HG03025 (cell line): ENCODE data around the gene CTIF.

Experiments
- ATAC-seq: cut with Tn5 transposase; IDR thresholded peaks from one replicate; pipeline ENCODE4 v1.9.1; 2021; ENCODE audit warnings: mild to moderate bottlenecking, moderate library complexity; ENCODE audit not compliant: unreplicated experiment, low FRiP score

CTIF gene

DNA sequence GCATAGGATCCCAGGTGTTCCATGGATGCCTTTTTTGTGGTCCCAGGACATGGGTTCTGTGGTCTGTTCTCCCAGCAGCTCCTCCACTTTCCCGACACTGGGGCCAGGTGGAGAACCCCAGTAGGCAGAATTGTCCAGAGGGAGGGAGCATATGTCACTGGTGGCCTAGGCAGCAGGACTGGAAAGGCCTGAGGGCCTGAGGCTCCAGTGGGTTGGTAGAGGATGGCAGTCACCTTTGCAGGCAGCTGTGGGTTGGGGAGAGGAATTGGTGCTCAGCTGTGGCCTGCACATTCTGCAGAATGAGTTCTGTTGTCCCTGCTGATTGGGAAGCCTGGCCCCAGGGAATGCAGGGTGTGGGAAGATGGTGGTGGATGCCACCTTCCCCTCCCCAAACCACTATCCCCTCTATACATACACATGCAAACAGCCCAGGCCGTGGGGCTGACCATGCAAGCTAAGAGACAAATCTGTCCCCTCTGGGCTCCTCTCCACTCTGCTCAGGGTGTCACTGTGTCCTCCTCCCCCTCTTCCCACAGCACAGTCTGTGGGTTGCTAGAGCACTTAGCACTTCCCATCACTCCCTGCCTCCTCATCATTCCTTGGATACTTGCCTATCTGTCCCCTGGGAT, 11.4 kb downstream of the CTIF start:
- ATAC-seq, result no peak

DNA sequence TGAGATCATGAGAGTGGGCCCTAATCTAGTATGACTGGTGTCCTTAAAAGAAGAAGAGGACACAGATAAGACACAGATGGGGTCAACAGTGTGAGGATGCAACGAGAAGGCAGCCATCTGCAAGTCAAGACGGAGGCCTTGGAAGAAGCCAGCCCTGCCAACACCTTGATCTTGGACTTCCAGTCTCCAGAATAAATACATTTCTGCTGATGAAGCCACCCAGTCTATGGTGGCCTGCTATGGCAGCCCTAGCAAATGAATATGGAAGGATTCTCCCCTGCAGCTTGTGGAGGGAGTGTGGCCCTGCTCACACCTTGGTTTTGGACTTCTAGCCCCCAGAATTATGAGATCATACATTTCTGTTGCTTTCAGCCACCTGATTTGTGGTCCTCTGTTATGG, 12.3 kb downstream of the CTIF start:
- no peak for ATAC-seq

DNA sequence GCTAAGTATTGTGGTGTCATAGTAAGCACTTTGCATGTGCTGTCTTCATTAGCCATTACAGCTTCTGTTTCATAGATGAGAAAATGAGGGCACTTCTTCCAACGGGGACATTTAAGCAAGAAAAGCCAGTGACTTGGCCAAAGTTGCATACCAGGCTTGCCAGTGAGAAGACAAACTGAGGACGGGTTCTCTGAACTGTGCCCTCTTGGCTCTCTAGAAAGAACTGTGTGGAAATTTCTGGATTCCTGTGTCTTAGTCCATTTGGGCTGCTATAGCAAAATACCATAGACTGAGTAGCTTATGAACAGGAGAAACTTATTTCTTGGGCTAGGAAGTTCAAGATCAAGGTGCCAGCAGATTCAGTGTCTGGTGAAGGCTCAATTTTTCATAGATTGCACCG, 13.3 kb downstream of the CTIF start:
- no peak for ATAC-seq

GRCh38 chr18:48553236-48553635, 14.4 kb downstream of the CTIF start:
- no peak for ATAC-seq

DNA sequence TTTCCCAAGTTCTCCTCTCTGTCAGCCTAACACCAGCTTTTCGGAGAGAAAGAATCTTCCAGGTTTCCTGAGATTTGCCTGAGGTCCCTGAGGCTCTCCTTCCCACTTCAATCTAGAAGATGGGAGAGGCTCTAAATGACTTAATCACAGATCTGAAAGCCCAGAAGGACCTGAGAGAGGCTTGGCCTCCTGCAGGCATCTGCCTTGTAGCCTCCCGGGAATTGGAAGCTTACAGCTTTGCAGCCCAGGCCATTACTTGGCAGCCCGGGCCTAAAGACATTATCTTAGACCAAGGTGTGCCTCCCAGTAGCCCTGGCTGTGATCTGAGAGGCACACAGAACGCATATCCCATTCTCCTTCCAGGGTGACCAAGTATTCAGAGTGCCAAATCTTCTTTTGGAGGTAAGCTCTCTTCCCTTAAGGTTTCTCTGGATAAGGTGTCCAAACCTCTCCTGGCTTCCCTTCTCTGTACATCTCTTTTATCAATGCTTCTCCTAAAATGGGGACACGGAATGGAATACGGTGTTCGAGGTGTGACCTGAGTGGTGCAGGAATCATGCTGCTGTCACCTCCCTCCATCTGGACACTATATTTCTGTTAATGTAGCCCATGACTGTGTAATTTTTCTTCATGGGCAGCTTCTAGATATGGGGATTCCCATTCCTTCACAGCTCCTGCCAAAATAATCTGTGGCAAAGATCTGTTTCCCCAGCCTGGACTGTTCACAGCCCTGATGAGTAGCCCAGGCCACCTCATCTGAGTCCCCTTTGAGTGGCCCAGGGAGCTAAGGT, 16.0 kb downstream of the CTIF start:
- ATAC-seq, result no peak

GRCh38 chr18:48555465-48555995, 16.7 kb downstream of the CTIF start:
- no peak for ATAC-seq

GRCh38 chr18:48557640-48558174, 18.9 kb downstream of the CTIF start:
- no peak for ATAC-seq

DNA sequence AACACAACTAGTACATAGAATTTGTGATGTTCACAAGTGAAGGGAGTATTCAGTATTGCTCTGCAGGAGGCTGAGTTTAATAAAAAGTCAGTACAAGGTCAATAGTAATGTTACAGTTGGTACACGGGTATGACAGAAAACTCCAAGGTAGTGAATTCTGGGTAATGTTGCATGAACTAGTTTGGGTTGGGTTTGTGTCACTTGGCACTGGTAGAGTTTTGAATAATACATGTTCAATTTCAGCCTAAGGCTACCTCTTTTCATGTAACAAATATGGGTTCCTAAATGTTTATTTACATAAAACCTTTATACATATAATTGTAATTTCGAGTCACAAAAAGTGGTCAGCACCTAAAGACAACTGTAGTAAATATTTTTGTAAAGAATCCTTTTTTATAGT, 19.4 kb downstream of the CTIF start:
- ATAC-seq, result no peak

- no peak for ATAC-seq
Measured at GRCh38 chr18:48560491-48560890, 21.7 kb downstream of the CTIF start.

GRCh38 chr18:48562075-48562474, 23.2 kb downstream of the CTIF start:
- no peak for ATAC-seq

DNA sequence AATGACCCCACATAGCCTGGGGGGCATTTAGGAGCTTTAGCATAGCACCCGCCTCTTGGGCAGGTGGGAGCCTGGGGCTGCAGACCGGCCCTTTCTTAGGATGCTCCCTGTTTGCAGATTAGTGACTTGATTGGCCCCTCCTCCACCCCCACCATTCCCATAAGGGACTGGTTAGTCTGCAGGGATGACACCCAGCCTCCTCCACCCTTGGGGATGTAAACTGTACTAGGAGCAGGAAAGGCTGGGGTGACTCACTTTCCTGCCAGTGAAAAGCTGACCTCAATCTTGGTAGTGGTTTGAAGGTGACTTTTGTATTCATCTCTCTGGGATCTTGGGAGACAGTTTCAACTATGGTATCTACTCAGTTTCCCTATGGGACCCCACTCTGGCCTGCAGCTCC, 24.2 kb downstream of the CTIF start:
- no peak for ATAC-seq

DNA sequence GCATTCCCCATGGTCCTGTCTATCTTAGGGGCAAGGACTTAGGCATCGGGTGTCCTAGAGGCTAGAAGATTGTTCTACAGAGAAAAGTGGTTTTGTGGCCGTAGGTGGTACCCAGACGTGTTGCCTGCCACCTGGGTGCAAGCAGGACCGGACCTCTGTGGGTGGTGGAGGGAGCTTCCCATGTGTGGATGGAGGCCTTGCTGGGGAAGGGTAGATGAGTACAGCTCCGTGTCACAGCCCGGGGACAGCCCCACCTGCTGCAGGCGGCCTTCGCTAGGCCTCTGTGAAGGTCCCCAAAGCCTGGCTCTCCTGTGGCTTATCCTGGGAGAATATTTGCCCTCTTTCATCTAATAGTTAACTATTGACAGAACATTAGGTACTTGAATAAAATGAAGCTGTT, 25.3 kb downstream of the CTIF start:
- no peak for ATAC-seq

- ATAC-seq, result no peak
Measured at GRCh38 chr18:48565105-48565504, 26.3 kb downstream of the CTIF start.

DNA sequence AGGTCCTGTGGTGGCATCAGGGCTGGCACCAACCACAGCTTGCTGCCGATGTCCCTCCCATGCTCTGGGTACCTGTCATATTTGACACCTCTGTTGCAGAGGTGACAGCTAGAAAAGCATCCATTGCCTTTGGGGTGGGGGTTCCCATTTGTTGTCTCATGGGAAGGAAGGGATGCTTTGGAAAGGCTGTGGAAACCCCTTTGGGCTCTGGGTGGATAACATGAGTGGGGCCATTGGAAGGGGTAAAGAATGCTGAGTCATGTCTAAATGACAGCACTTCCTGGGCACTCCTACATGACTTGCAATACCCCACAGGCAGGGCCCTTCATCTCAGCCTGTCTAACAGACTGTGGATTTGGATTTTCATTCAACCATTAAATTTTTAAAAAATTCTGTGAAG, 27.8 kb downstream of the CTIF start:
- ATAC-seq, result no peak

DNA sequence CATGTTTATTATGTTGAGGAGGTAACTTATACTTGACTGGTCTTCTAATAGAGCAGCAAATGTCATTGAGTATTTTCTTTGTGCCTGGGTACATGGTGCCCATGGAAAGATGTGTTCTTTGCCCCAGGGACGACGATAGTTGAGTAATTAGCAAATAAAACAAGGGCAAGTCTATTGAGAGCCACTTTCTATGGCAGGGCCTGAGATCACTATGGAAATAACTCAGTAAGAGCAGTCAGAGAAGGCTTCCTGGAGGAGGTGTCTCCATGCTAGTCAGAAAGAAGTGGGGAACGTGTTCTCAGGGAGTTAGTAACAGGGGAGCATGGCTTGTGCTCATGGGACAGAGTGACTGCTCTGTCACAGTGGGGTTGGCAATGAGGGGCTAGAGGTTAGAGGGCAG, 28.6 kb downstream of the CTIF start:
- ATAC-seq, result no peak

GRCh38 chr18:48569139-48569914, 30.5 kb downstream of the CTIF start:
- no peak for ATAC-seq

GRCh38 chr18:48569915-48570264, 31.1 kb downstream of the CTIF start:
- ATAC-seq, result no peak

- no peak for ATAC-seq
Measured at GRCh38 chr18:48570313-48570712, 31.5 kb downstream of the CTIF start.

- no peak for ATAC-seq
Measured at GRCh38 chr18:48571639-48572384, 33.0 kb downstream of the CTIF start.

DNA sequence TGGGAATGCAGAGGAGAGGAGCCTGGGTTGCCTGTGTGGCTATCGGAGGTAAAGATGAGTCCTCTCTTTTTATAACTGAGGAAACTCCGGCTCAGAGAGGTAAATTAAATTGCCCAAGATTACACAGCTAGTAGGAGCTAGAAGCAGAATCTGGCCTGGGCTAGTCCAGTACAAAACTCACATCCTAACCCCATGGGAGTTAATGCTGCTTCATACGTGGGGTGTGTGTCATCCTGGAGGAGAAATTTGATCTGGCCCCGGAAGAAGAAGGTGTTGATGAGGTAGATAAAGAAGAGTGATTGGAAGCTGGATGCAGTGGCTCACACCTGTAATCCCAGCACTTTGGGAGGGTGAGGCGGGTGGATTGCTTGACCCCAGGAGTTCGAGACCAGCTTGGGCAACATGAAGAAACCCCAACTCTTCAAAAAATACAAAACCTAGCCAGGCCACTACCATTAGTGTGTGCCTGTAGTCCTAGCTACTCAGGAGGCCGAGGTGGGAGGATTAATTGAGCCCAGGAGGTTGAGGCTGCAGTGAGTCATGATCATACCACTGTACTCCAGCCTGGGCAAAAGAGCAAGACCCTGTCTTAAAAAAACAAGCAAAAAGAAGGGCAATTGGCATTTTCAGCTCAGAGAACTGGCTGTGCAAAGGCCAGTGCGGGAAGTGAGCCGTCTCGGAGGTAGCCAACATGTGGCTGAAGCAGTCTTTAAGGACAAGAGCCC, 33.7 kb downstream of the CTIF start:
- no peak for ATAC-seq
